Activated T-helper 2 cell treated with anti-CD3 and anti-CD28 coated beads, Interferon-gamma antibody, Interleukin-2, Interleukin-4, amounts not matched to agents 10 μg/mL and 5 μg/mL and 100 μg/mL, durations not matched to agents 14 hours and 24 hours and 36 hours (primary cell): ENCODE measurements around the gene ANAPC15. TPM values are rescaled to one million over a fixed set of nuclear protein-coding genes. Genes with fewer than 3 reads are reported as not detected.

Experiments used
- DNase-seq: peaks from one replicate; pipeline ENCODE4 v3.0.0; 2021; ENCODE audit warnings: low spot score
- H3K27ac Mint-ChIP-seq: one replicate; pipeline ENCODE4 v1.8.0; 2021; ENCODE audit warnings: mixed read lengths
- H3K27me3 Mint-ChIP-seq: one replicate; pipeline ENCODE4 v1.8.0; 2021; ENCODE audit warnings: low read depth, mixed read lengths
- H3K36me3 Mint-ChIP-seq: one replicate; pipeline ENCODE4 v1.8.0; 2021; ENCODE audit warnings: low read depth, mixed read lengths
- H3K4me1 Mint-ChIP-seq: one replicate; pipeline ENCODE4 v1.8.0; 2021; ENCODE audit warnings: low read depth, mixed read lengths
- H3K4me3 Mint-ChIP-seq: one replicate; pipeline ENCODE4 v1.8.0; 2021; ENCODE audit warnings: low read depth, mild to moderate bottlenecking, moderate library complexity, mixed read lengths
- H3K9me3 Mint-ChIP-seq: one replicate; pipeline ENCODE4 v1.8.0; 2021; ENCODE audit warnings: mixed read lengths
- intact Hi-C: fragments of 100-400 bp; cut with micrococcal nuclease; formaldehyde crosslinking; loops from one replicate; pipeline ENCODE4 v1.15.1; 2023
- total RNA-seq: library from RNA; stranded (reverse); gene quantifications from 2 replicates; pipeline ENCODE4 v1.2.3, GENCODE V29; 2022

The ANAPC15 gene
- total RNA-seq, 1 donor from 2014 or later: 67.9 TPM

- Mint-ChIP-seq H3K4me3 (no peak overlapping the region), H3K36me3 (peaks cover 2% of the 10 kb centered on the region), H3K4me1 (peaks cover 1% of the 10 kb centered on the region), H3K27ac (no peak overlapping the region), H3K27me3 (peaks cover 2% of the 10 kb centered on the region), H3K9me3 (peaks cover 3% of the 10 kb centered on the region)
- DNase-seq: no peak
- intact Hi-C loops: no loop called here
These were observed 10.1 kb upstream of the ANAPC15 start for GRCh38 chr11:72122607-72123006.

GRCh38 chr11:72120930-72121329 is 8.4 kb upstream of the ANAPC15 start:
- Mint-ChIP-seq H3K27me3 (peaks cover 2% of the 10 kb centered on the region), H3K27ac (no peak overlapping the region), H3K4me1 (peaks cover 1% of the 10 kb centered on the region), H3K4me3 (no peak overlapping the region), H3K9me3 (no peaks in the 10 kb centered on the region), H3K36me3 (peaks cover 2% of the 10 kb centered on the region)
- intact Hi-C loops: no loop called here
- DNase-seq: no peak

GRCh38 chr11:72119198-72119597 is 6.7 kb upstream of the ANAPC15 start:
- Mint-ChIP-seq H3K27ac (no peak overlapping the region), H3K9me3 (no peaks in the 10 kb centered on the region), H3K4me1 (peaks cover 1% of the 10 kb centered on the region), H3K36me3 (peaks cover under 1% of the 10 kb centered on the region), H3K27me3 (peaks cover 2% of the 10 kb centered on the region), H3K4me3 (no peak overlapping the region)
- intact Hi-C loops: no loop called here
- no peak for DNase-seq

- Mint-ChIP-seq H3K27ac (no peak overlapping the region), H3K9me3 (no peaks in the 10 kb centered on the region), H3K4me1 (peaks cover 13% of the 10 kb centered on the region), H3K36me3 (no peaks in the 10 kb centered on the region), H3K27me3 (no peaks in the 10 kb centered on the region), H3K4me3 (no peak overlapping the region)
- DNase-seq: no peak
- intact Hi-C loops: no loop called here
These were observed 3.7 kb upstream of the ANAPC15 start for GRCh38 chr11:72116019-72116755.

- Mint-ChIP-seq H3K27ac (no peak overlapping the region), H3K4me1 (peaks cover 16% of the 10 kb centered on the region), H3K36me3 (peaks cover 10% of the 10 kb centered on the region), H3K4me3 (no peak overlapping the region), H3K27me3 (no peaks in the 10 kb centered on the region), H3K9me3 (no peaks in the 10 kb centered on the region)
- no peak for DNase-seq
- intact Hi-C loops: no loop called here
These were observed 2.1 kb upstream of the ANAPC15 start for GRCh38 chr11:72114570-72114969.

- no peak for DNase-seq
- H3K27ac Mint-ChIP-seq: peak overlapping the region; percentile 98
- intact Hi-C loops: loop anchor here (1.0 kb wide), 5 partner anchors 10 to 110 kb away; partner anchors contain the start of genes LAMTOR1, LRRC51 and NUMA1
- peaks cover 16% of the 10 kb centered on the region for H3K4me1 Mint-ChIP-seq
- H3K9me3 Mint-ChIP-seq: no peaks in the 10 kb centered on the region
- peaks cover 10% of the 10 kb centered on the region for H3K36me3 Mint-ChIP-seq
- H3K4me3 Mint-ChIP-seq: peak overlapping the region; percentile 89
- H3K27me3 Mint-ChIP-seq: no peaks in the 10 kb centered on the region
These were observed 698 bp upstream of the ANAPC15 start for GRCh38 chr11:72112978-72113808.

GRCh38 chr11:72111300-72112142 is 974 bp downstream of the ANAPC15 start:
- Mint-ChIP-seq H3K4me3 (peak overlapping the region; percentile 89), H3K36me3 (peaks cover 14% of the 10 kb centered on the region), H3K4me1 (peaks cover 16% of the 10 kb centered on the region), H3K27me3 (no peaks in the 10 kb centered on the region), H3K27ac (peak overlapping the region; percentile 98), H3K9me3 (no peaks in the 10 kb centered on the region)
- intact Hi-C loops: loop anchor here (1.0 kb wide), 5 partner anchors 8 to 112 kb away; partner anchors contain the start of genes LAMTOR1, LRRC51 and NUMA1
- DNase-seq: no peak

- peaks cover 33% of the 10 kb centered on the region for H3K36me3 Mint-ChIP-seq
- H3K4me3 Mint-ChIP-seq: no peak within 1 kb of the TSS
- no peak within 1 kb of the TSS for H3K27ac Mint-ChIP-seq
- H3K27me3 Mint-ChIP-seq: no peaks in the 10 kb centered on the region
- no peak for DNase-seq
- intact Hi-C loops: no loop called here
- no peaks in the 10 kb centered on the region for H3K9me3 Mint-ChIP-seq
- peaks cover 25% of the 10 kb centered on the region for H3K4me1 Mint-ChIP-seq
These were observed 6.6 kb downstream of the ANAPC15 start, which contains the start of gene TOMT for GRCh38 chr11:72105888-72106287. TSS of gene TOMT (plus strand) at chr11:72105924. CDS start at chr11:72105952, 28 bp downstream.

GRCh38 chr11:72103754-72104167 is 8.7 kb downstream of the ANAPC15 start:
- DNase-seq: no peak
- intact Hi-C loops: loop anchor here (1.0 to 2.0 kb wide), 5 partner anchors 9 to 121 kb away; partner anchors contain the start of genes ANAPC15, INPPL1, LRRC51 and NUMA1
- H3K36me3 Mint-ChIP-seq: peaks cover 32% of the 10 kb centered on the region
- H3K4me1 Mint-ChIP-seq: peaks cover 32% of the 10 kb centered on the region
- no peaks in the 10 kb centered on the region for H3K27me3 Mint-ChIP-seq
- H3K4me3 Mint-ChIP-seq: peak overlapping the region; percentile 95
- H3K27ac Mint-ChIP-seq: peak overlapping the region; percentile 96
- no peaks in the 10 kb centered on the region for H3K9me3 Mint-ChIP-seq

GRCh38 chr11:72102946-72103753 is 9.3 kb downstream of the ANAPC15 start, which contains the start of gene LAMTOR1:
TSS of gene LAMTOR1 (minus strand) at chr11:72103297. CDS start at chr11:72103224, 73 bp downstream.
- Mint-ChIP-seq H3K9me3 (no peaks in the 10 kb centered on the region), H3K4me1 (peaks cover 32% of the 10 kb centered on the region), H3K27me3 (no peaks in the 10 kb centered on the region), H3K27ac (peak within 1 kb of the TSS; percentile 96), H3K4me3 (peak within 1 kb of the TSS; percentile 95), H3K36me3 (peaks cover 36% of the 10 kb centered on the region)
- peak; percentile 97 for DNase-seq
- intact Hi-C loops: loop anchor here (1.0 to 2.0 kb wide), 5 partner anchors 9 to 122 kb away; partner anchors contain the start of genes ANAPC15, INPPL1, LRRC51 and NUMA1

GRCh38 chr11:72102631-72102945 is 9.9 kb downstream of the ANAPC15 start:
- H3K36me3 Mint-ChIP-seq: peaks cover 42% of the 10 kb centered on the region
- intact Hi-C loops: loop anchor here (2.0 kb wide), 3 partner anchors 38 to 122 kb away; partner anchors contain the start of gene INPPL1
- H3K4me3 Mint-ChIP-seq: peak overlapping the region; percentile 95
- H3K4me1 Mint-ChIP-seq: peaks cover 32% of the 10 kb centered on the region
- H3K27ac Mint-ChIP-seq: peak overlapping the region; percentile 96
- H3K27me3 Mint-ChIP-seq: no peaks in the 10 kb centered on the region
- no peaks in the 10 kb centered on the region for H3K9me3 Mint-ChIP-seq
- DNase-seq: no peak
